OCI-LY7 (cell line): ENCODE measurements around the gene EIF3D. TPM values are rescaled to one million over a fixed set of nuclear protein-coding genes. Genes with fewer than 3 reads are reported as not detected.

Source experiments
- BruUV-seq: library from RNA; stranded (reverse); fragments of 400-500 nt; replicated peaks from 2 replicates; lab custom pipeline; 2021; lab: Mats Ljungman, UMichigan
- CTCF ChIA-PET: fragments of 300-600 bp; sonication (Branson Sonifier 250); formaldehyde crosslinking; loops from one replicate; lab custom pipeline; 2022; ENCODE audit warnings: antibody characterized with exemption; ENCODE audit not compliant: unreplicated experiment; lab: Charles Lee
- POLR2A ChIA-PET: fragments of 300-600 bp; sonication (Branson Sonifier 250); formaldehyde crosslinking; loops from one replicate; lab custom pipeline; 2022; ENCODE audit warnings: antibody characterized with exemption; lab: Charles Lee
- DNase-seq: peaks from one replicate; pipeline ENCODE4 v3.0.0-alpha.2; 2015; ENCODE audit warnings: low spot score
- H2AFZ ChIP-seq: fragments of 200-600 bp; sonication (generic), shearing (Covaris generic); 2 replicates; pipeline ENCODE4 v1.6.1; 2014; ENCODE audit warnings: mild to moderate bottlenecking, antibody characterized with exemption, low read length, moderate library complexity
- H3K27ac ChIP-seq: fragments of 200-600 bp; sonication (generic); 2 replicates; pipeline ENCODE4 v1.5.1; 2014; ENCODE audit warnings: mixed run types, low read depth, mild to moderate bottlenecking, moderate library complexity, low read length, inconsistent platforms; ENCODE audit not compliant: poor library complexity, severe bottlenecking
- H3K36me3 ChIP-seq: fragments of 200-600 bp; sonication (generic); 2 replicates; pipeline ENCODE4 v1.6.1; 2014; ENCODE audit warnings: mild to moderate bottlenecking, antibody characterized with exemption, low read length, moderate library complexity, mixed read lengths; ENCODE audit not compliant: insufficient read depth
- H3K4me1 ChIP-seq: fragments of 200-600 bp; sonication (generic); 2 replicates; pipeline ENCODE4 v1.5.1; 2014; ENCODE audit warnings: mild to moderate bottlenecking, low read length; ENCODE audit not compliant: insufficient read depth, poor library complexity, severe bottlenecking
- H3K4me2 ChIP-seq: fragments of 200-600 bp; sonication (generic); 2 replicates; pipeline ENCODE4 v1.6.1; 2014; ENCODE audit warnings: mild to moderate bottlenecking, low read length
- H3K4me3 ChIP-seq: fragments of 200-600 bp; sonication (generic); 2 replicates; pipeline ENCODE4 v1.5.1; 2014; ENCODE audit warnings: mild to moderate bottlenecking, low read depth, low read length; ENCODE audit not compliant: poor library complexity, severe bottlenecking
- H3K79me2 ChIP-seq: fragments of 200-600 bp; sonication (generic); 2 replicates; pipeline ENCODE4 v1.6.1; 2016; ENCODE audit warnings: low read depth, mild to moderate bottlenecking, low read length, moderate library complexity, mixed read lengths; ENCODE audit not compliant: insufficient read depth
- H3K9me2 ChIP-seq: fragments of 200-600 bp; sonication (generic); 2 replicates; pipeline ENCODE4 v1.6.1; 2016; ENCODE audit warnings: mild to moderate bottlenecking, low read length, mixed read lengths; ENCODE audit not compliant: insufficient read depth
- H3K9me3 ChIP-seq: fragments of 200-600 bp; sonication (generic); 2 replicates; pipeline ENCODE4 v1.6.1; 2014; ENCODE audit warnings: mild to moderate bottlenecking, mixed run types, low read length, mixed read lengths
- H4K20me1 ChIP-seq: fragments of 200-600 bp; sonication (generic); 2 replicates; pipeline ENCODE4 v1.6.1; 2014; ENCODE audit warnings: mild to moderate bottlenecking, antibody characterized with exemption, low read length, moderate library complexity, mixed read lengths; ENCODE audit not compliant: insufficient read depth
- CTCF ChIP-seq: fragments of 200-600 bp; sonication (generic); conservative IDR thresholded peaks from 2 replicates; pipeline ENCODE4 v1.5.1; 2014; ENCODE audit warnings: mild to moderate bottlenecking, antibody characterized with exemption, low read length, moderate library complexity, mixed read lengths
- EZH2phosphoT487 ChIP-seq: fragments of 200-600 bp; sonication (generic); IDR thresholded peaks from 2 replicates; pipeline ENCODE4 v1.6.1; 2018; ENCODE audit warnings: low read depth, borderline replicate concordance, mild to moderate bottlenecking, mixed run types, antibody characterized with exemption, low read length, moderate library complexity, mixed read lengths
- intact Hi-C: fragments of 100-400 bp; cut with micrococcal nuclease; formaldehyde crosslinking; loops from one replicate; pipeline ENCODE4 v1.10.0; 2022; ENCODE audit not compliant: unreplicated experiment
- total RNA-seq, 2 experiments: library from RNA; depleted of rRNA in 1 of 2; stranded (reverse); fragments of >200 nt in 1 of 2; shearing (Covaris generic) in 1 of 2; gene quantifications; 2 replicates each; pipeline ENCODE4 v1.2.3, GENCODE V29; 2014 to 2022

EIF3D gene
- total RNA-seq, 2 experiments from 2014 or later, result 223 to 270 TPM

- Histone ChIP-seq H3K4me2 (no peak overlapping the region), H4K20me1 (no peaks in the 10 kb centered on the region), H3K9me2 (no peaks in the 10 kb centered on the region), H3K36me3 (peaks cover 56% of the 10 kb centered on the region), H3K27ac (no peak overlapping the region), H3K4me1 (peaks cover 7% of the 10 kb centered on the region), H2AFZ (no peak overlapping the region), H3K9me3 (peaks cover 10% of the 10 kb centered on the region), H3K79me2 (no peaks in the 10 kb centered on the region), H3K4me3 (no peak overlapping the region)
- DNase-seq, result peak; percentile 53
- intact Hi-C loops, result no loop called here
- BruUV-seq, result no TSS peak
- TF ChIP-seq CTCF (peak; percentile 77), EZH2phosphoT487 (no peak)
- ChIA-PET CTCF (no interaction called here), POLR2A (interaction anchor here (0.6 kb wide), 1 partner anchor 102 kb away, joined by 3 read pairs; no protein-coding TSS in a partner anchor)
Measured at GRCh38 chr22:36486619-36487384, 42.2 kb downstream of the EIF3D start.

- Histone ChIP-seq H3K9me3 (no peaks in the 10 kb centered on the region; the same call in 1 of the 2 replicates), H4K20me1 (no peaks in the 10 kb centered on the region), H3K27ac (peak within 1 kb of the TSS; percentile 93), H3K79me2 (peaks cover 10% of the 10 kb centered on the region; the same call in 1 of the 2 replicates), H3K4me2 (peak within 1 kb of the TSS; percentile 74), H3K36me3 (peaks cover 41% of the 10 kb centered on the region), H2AFZ (peak within 1 kb of the TSS; percentile 79), H3K4me3 (peak within 1 kb of the TSS; percentile 79), H3K4me1 (peaks cover 12% of the 10 kb centered on the region), H3K9me2 (no peaks in the 10 kb centered on the region)
- POLR2A ChIA-PET, result interaction anchor here (0.5 to 1.5 kb wide), 9 partner anchors 11 to 469 kb away, joined by 3 to 6 read pairs (median 4); partner anchors contain the start of gene IFT27
- DNase-seq, result peak; percentile 97
- BruUV-seq, result no TSS peak
- intact Hi-C loops, result loop anchor here (1.0 kb wide), 1 partner anchor 48 kb away; the partner anchor contains the start of gene EIF3D
- no peak for TF ChIP-seq CTCF
- no peak for TF ChIP-seq EZH2phosphoT487
- CTCF ChIA-PET, result interaction anchor here (0.6 kb wide), 2 partner anchors 120 to 245 kb away, joined by 3 to 4 read pairs; no protein-coding TSS in a partner anchor
Measured at GRCh38 chr22:36481393-36482168, 47.4 kb downstream of the EIF3D start, which contains the start of gene TXN2. Gene TXN2 (minus strand): TSS chr22:36481640. CDS start chr22:36480837, 803 bp downstream.
